ENCODE data around the gene LUM. TPM values are rescaled to one million over a fixed set of nuclear protein-coding genes. Genes with fewer than 3 reads are reported as not detected.

The LUM gene
- total and polyA plus RNA-seq, 2 donors (not counting 3 experiments of a cell fraction or from before 2014, with no cell fraction given) = 0.29 to 1.9 TPM

DNA sequence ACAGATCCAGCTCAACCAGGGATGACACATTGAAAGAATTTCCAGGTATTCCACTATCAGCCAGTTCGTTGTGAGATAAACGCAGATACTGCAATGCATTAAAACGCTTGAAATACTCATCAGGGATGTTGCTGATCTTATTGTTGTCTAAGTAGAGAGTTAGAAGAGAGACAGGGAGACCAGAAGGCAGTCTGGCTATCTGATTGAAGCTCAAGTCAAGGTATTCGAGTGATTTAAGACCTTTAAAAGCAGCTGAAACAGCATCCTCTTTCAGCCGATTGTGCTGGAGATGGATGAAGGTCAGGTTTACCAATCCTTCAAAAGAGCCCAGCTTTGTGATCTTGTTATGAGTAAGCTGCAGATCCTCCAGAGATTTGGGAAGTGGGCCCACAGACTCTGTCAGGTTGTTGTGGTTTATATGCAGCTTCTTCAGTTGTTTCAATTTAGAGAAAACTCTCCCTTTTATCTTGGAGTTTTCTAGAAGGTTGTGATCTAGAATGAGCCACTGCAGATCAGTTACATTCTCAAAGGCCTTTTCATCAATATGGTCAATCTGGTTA, 3.0 kb downstream of the LUM start:
- Histone ChIP-seq H3K27me3 (ENCODE audit: control insufficient read depth in 2 of 2, insufficient read depth in 2 of 2, low read length in 2 of 2) (no peaks in the 10 kb centered on the region), H4K20me1 (replicated peaks; ENCODE audit: control insufficient read depth, extremely low read depth, insufficient read depth, low read length) (no peaks in the 10 kb centered on the region), H3K9ac (replicated peaks; ENCODE audit: extremely low read depth, insufficient read depth, low read length) (no peak overlapping the region), H3K9me1 (replicated peaks; ENCODE audit: control insufficient read depth, extremely low read depth, insufficient read depth, low read length) (no peaks in the 10 kb centered on the region), H3K9me3 (replicated peaks; ENCODE audit: control insufficient read depth, insufficient read depth, low read length) (no peaks in the 10 kb centered on the region), H3K27ac (ENCODE audit: insufficient read depth, low read depth, low read length) (no peak overlapping the region), H3K4me3 (replicated peaks in 1 of 3; ENCODE audit: insufficient read depth in 1 of 3, low read depth in 1 of 3, low read length in 3 of 3) (no peak overlapping the region), H3K36me3 (ENCODE audit: control insufficient read depth in 2 of 2, extremely low read depth in 1 of 2, insufficient read depth in 2 of 2, low read length in 2 of 2) (no peaks in the 10 kb centered on the region), H2AFZ (ENCODE audit: low read depth, low read length) (no peak overlapping the region), H3K4me1 (ENCODE audit: control insufficient read depth, extremely low read depth, insufficient read depth, low read length) (peaks cover 2% of the 10 kb centered on the region), H3K4me2 (ENCODE audit: insufficient read depth, low read length) (no peak overlapping the region), H3K79me2 (ENCODE audit: control insufficient read depth, insufficient read depth, low read length) (no peaks in the 10 kb centered on the region)
- TF ChIP-seq MYC (IDR thresholded peaks at IDR 0.05; ENCODE audit: low read depth, low read length) (no peak), FOS (IDR thresholded peaks at IDR 0.05; ENCODE audit: borderline replicate concordance, insufficient read depth, low read length) (no peak), POLR2A (IDR thresholded peaks at IDR 0.05; ENCODE audit: low read depth, low read length) (no peak), MAX (IDR thresholded peaks at IDR 0.05; ENCODE audit: insufficient read depth, insufficient read length) (no peak), JUN (IDR thresholded peaks at IDR 0.05; ENCODE audit: borderline replicate concordance, insufficient read depth, insufficient read length, low read depth) (no peak), POLR2AphosphoS5 (IDR thresholded peaks at IDR 0.05; ENCODE audit: insufficient read depth, low read depth, low read length) (no peak), GATA2 (IDR thresholded peaks at IDR 0.05; ENCODE audit: insufficient read depth, insufficient read length, low read depth, low read length) (no peak)
- TF ChIP-seq, protein P1, sequence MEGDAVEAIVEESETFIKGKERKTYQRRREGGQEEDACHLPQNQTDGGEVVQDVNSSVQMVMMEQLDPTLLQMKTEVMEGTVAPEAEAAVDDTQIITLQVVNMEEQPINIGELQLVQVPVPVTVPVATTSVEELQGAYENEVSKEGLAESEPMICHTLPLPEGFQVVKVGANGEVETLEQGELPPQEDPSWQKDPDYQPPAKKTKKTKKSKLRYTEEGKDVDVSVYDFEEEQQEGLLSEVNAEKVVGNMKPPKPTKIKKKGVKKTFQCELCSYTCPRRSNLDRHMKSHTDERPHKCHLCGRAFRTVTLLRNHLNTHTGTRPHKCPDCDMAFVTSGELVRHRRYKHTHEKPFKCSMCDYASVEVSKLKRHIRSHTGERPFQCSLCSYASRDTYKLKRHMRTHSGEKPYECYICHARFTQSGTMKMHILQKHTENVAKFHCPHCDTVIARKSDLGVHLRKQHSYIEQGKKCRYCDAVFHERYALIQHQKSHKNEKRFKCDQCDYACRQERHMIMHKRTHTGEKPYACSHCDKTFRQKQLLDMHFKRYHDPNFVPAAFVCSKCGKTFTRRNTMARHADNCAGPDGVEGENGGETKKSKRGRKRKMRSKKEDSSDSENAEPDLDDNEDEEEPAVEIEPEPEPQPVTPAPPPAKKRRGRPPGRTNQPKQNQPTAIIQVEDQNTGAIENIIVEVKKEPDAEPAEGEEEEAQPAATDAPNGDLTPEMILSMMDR (IDR thresholded peaks at IDR 0.05; ENCODE audit: extremely low read depth in 1 of 2, insufficient read depth in 1 of 2, low read depth in 1 of 2, low read length in 2 of 2) = no peak
- DNase-seq (ENCODE audit: low read depth, low spot score) = no peak
- CTCF ChIA-PET = interaction anchor here (0.5 to 3.3 kb wide), 47 partner anchors 7 to 1145 kb away, joined by 3 to 30 read pairs (median 4); no protein-coding TSS in a partner anchor
- intact Hi-C loops (cut with micrococcal nuclease) (loop anchor here (2.0 kb wide), 1 partner anchor 219 kb away; no protein-coding TSS in a partner anchor), dilution Hi-C loops (cut with MboI; ENCODE audit: extremely low pct_ligation_motif_present, low sequenced_read_pairs) (no loop called here)
- FAIRE-seq = no peak
- no TSS peak for BruUV-seq (replicated peaks)
- POLR2A ChIA-PET = no interaction called here

Data from endothelial cell of umbilical vein (primary cell).